GM21390 (cell line): ENCODE measurements around the gene LOXL1.

Experiments
- ATAC-seq: cut with Tn5 transposase; IDR thresholded peaks from one replicate; pipeline ENCODE4 v1.9.1; 2021; ENCODE audit not compliant: unreplicated experiment

LOXL1 gene

GRCh38 chr15:73921254-73921925, 4.9 kb upstream of the LOXL1 start:
- ATAC-seq, result no peak

GRCh38 chr15:73922186-73923151, 3.8 kb upstream of the LOXL1 start:
- ATAC-seq, result no peak

- ATAC-seq, result no peak
Measured at GRCh38 chr15:73923156-73923487, 3.1 kb upstream of the LOXL1 start.

GRCh38 chr15:73923488-73924164, 2.6 kb upstream of the LOXL1 start:
- ATAC-seq, result no peak

GRCh38 chr15:73924171-73924921, 1.9 kb upstream of the LOXL1 start:
- no peak for ATAC-seq

GRCh38 chr15:73925848-73926218, 429 bp upstream of the LOXL1 start:
- no peak for ATAC-seq

GRCh38 chr15:73927003-73927475, 777 bp downstream of the LOXL1 start:
- ATAC-seq, result no peak

GRCh38 chr15:73927476-73928240, 1.4 kb downstream of the LOXL1 start:
- ATAC-seq, result no peak

GRCh38 chr15:73928241-73928579, 1.9 kb downstream of the LOXL1 start:
- ATAC-seq, result no peak

- no peak for ATAC-seq
Measured at GRCh38 chr15:73928971-73929627, 2.8 kb downstream of the LOXL1 start.

GRCh38 chr15:73930371-73930770, 4.1 kb downstream of the LOXL1 start:
- ATAC-seq, result no peak

GRCh38 chr15:73930790-73931281, 4.6 kb downstream of the LOXL1 start:
- ATAC-seq, result no peak

GRCh38 chr15:73931441-73931840, 5.2 kb downstream of the LOXL1 start:
- ATAC-seq, result no peak

GRCh38 chr15:73932381-73933191, 6.3 kb downstream of the LOXL1 start:
- ATAC-seq, result no peak

GRCh38 chr15:73934281-73934680, 8.0 kb downstream of the LOXL1 start:
- no peak for ATAC-seq

GRCh38 chr15:73935547-73935946, 9.3 kb downstream of the LOXL1 start:
- ATAC-seq, result no peak

GRCh38 chr15:73936181-73936580, 9.9 kb downstream of the LOXL1 start:
- ATAC-seq, result no peak

- no peak for ATAC-seq
Measured at GRCh38 chr15:73936588-73937290, 10.5 kb downstream of the LOXL1 start.
